Lower lobe of right lung (tissue), 2 donors: Measurements from ENCODE around the gene PRDM16. TPM values are rescaled to one million over a fixed set of nuclear protein-coding genes. Genes with fewer than 3 reads are reported as not detected.

Experiments used
- ATAC-seq, 2 donors: fragments of 200-7000 bp; cut with Tn5 transposase; one replicate each; pipeline ENCODE4 v1.9.1; 2020 to 2022; ENCODE audit warnings: mild to moderate bottlenecking in 2 of 2, moderate library complexity in 2 of 2
- DNase-seq: peaks from one replicate; pipeline ENCODE4 v3.0.0-alpha.2; 2020
- H3K27ac ChIP-seq: fragments of 200-600 bp; one replicate; pipeline ENCODE4 v1.8.0; 2022
- H3K27me3 ChIP-seq: fragments of 200-600 bp; one replicate; pipeline ENCODE4 v1.8.0; 2022; ENCODE audit warnings: low read depth
- H3K36me3 ChIP-seq: fragments of 200-600 bp; one replicate; pipeline ENCODE4 v1.8.0; 2022; ENCODE audit warnings: mild to moderate bottlenecking
- H3K4me1 ChIP-seq: fragments of 200-600 bp; one replicate; pipeline ENCODE4 v1.8.0; 2022
- H3K4me3 ChIP-seq: fragments of 200-600 bp; one replicate; pipeline ENCODE4 v1.8.0; 2022; ENCODE audit warnings: mild to moderate bottlenecking
- H3K9me3 ChIP-seq: fragments of 200-600 bp; one replicate; pipeline ENCODE4 v1.8.0; 2022
- intact Hi-C: fragments of 100-400 bp; cut with DNase I; formaldehyde crosslinking; loops from one replicate; pipeline ENCODE4 v1.11.0; 2022
- total RNA-seq: library from RNA; stranded (reverse); fragmentation: NEBNext Ultra II Directional; extraction: Animal tissue kit (Norgen Biotek cat#: 25700); gene quantifications from one replicate; pipeline ENCODE4 v1.2.1, GENCODE V29; 2021
- TF ChIP-seq, protein P1 (sequence below): fragments of 200-600 bp; IDR thresholded peaks from one replicate; pipeline ENCODE4 v1.8.0; 2022; ENCODE audit warnings: antibody characterized with exemption, mild to moderate bottlenecking
- donor health status: DM: no; HTN: yes; CAD: no; lungs with severe emphysema.

The PRDM16 gene
- total RNA-seq, 1 donor from 2014 or later = 19.2 TPM

- Histone ChIP-seq H3K27me3 (peaks cover 27% of the 10 kb centered on the region), H3K9me3 (no peaks in the 10 kb centered on the region), H3K27ac (no peak overlapping the region), H3K4me1 (no peaks in the 10 kb centered on the region), H3K4me3 (no peak overlapping the region), H3K36me3 (no peaks in the 10 kb centered on the region)
- TF ChIP-seq, protein P1, sequence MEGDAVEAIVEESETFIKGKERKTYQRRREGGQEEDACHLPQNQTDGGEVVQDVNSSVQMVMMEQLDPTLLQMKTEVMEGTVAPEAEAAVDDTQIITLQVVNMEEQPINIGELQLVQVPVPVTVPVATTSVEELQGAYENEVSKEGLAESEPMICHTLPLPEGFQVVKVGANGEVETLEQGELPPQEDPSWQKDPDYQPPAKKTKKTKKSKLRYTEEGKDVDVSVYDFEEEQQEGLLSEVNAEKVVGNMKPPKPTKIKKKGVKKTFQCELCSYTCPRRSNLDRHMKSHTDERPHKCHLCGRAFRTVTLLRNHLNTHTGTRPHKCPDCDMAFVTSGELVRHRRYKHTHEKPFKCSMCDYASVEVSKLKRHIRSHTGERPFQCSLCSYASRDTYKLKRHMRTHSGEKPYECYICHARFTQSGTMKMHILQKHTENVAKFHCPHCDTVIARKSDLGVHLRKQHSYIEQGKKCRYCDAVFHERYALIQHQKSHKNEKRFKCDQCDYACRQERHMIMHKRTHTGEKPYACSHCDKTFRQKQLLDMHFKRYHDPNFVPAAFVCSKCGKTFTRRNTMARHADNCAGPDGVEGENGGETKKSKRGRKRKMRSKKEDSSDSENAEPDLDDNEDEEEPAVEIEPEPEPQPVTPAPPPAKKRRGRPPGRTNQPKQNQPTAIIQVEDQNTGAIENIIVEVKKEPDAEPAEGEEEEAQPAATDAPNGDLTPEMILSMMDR = no peak
- intact Hi-C loops = no loop called here
- no peak for DNase-seq
- no peak for ATAC-seq
These were observed 369.7 kb downstream of the PRDM16 start for GRCh38 chr1:3438661-3439180.

DNA sequence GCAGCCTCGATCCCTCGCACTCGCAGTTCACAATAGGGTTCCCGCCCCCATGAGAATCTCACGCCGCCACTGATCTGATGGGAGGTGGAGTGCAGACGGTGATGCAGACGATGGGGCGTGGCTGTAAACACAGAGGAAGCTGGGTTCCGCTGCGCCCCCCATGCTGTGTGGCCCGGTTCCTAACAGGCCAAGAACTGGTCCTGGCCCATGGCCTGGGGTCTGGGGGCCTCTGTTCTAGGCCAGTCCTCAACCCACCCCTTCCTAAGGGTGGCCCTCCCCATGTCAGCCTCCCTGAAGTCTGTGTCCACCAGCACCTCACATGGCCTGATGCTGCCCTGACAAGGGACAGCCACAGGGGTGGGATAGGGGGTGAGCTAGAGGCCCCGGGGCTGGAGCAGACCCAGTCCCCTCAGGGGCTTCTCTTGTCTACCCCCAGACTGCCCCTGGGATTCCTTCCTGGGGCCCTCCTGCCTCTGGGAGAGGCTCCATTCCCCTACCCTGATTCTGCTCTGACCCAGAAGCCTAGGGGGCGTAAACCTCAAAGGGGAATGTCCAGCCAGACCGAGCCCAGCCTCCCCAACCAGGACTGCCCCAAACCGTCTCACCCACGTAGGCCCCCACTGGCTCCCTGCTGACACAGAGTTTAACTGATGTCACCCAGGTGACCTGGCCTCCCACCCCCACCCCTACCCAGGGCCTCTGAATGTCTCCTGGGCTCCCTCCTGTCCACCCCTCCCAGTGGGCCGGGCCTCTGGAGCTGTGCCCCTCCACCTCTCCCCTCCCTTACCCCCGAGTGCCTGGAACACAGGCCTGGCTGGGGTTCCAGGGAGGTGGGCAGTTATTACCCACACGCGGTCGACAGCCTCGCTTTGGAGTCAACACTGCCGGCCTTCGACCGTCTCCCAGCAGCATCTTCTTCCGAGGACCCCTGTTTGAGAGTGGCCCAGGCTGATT is 370.6 kb downstream of the PRDM16 start:
- Histone ChIP-seq H3K27me3 (peaks cover 27% of the 10 kb centered on the region), H3K4me1 (no peaks in the 10 kb centered on the region), H3K9me3 (no peaks in the 10 kb centered on the region), H3K36me3 (no peaks in the 10 kb centered on the region), H3K27ac (no peak overlapping the region), H3K4me3 (no peak overlapping the region)
- DNase-seq (no peak), ATAC-seq (no peak)
- intact Hi-C loops = no loop called here
- TF ChIP-seq, protein P1 = no peak

GRCh38 chr1:3440300-3440681 is 371.3 kb downstream of the PRDM16 start:
- DNase-seq = no peak
- no peak overlapping the region for H3K4me3 ChIP-seq
- no peaks in the 10 kb centered on the region for H3K9me3 ChIP-seq
- TF ChIP-seq, protein P1 = no peak
- no peak overlapping the region for H3K27ac ChIP-seq
- H3K4me1 ChIP-seq = no peaks in the 10 kb centered on the region
- H3K27me3 ChIP-seq = peaks cover 31% of the 10 kb centered on the region
- no peaks in the 10 kb centered on the region for H3K36me3 ChIP-seq
- intact Hi-C loops = no loop called here
- no peak for ATAC-seq

- peaks cover 32% of the 10 kb centered on the region for H3K27me3 ChIP-seq
- intact Hi-C loops = no loop called here
- H3K9me3 ChIP-seq = peaks cover 3% of the 10 kb centered on the region
- no peak overlapping the region for H3K4me3 ChIP-seq
- H3K27ac ChIP-seq = no peak overlapping the region
- H3K4me1 ChIP-seq = no peaks in the 10 kb centered on the region
- TF ChIP-seq, protein P1 = no peak
- ATAC-seq (no peak), DNase-seq (no peak)
- H3K36me3 ChIP-seq = no peaks in the 10 kb centered on the region
These were observed 371.9 kb downstream of the PRDM16 start for GRCh38 chr1:3440711-3441409.

GRCh38 chr1:3441410-3441847 is 372.4 kb downstream of the PRDM16 start:
- TF ChIP-seq, protein P1 = no peak
- DNase-seq (no peak), ATAC-seq (no peak)
- Histone ChIP-seq H3K4me1 (no peaks in the 10 kb centered on the region), H3K27ac (no peak overlapping the region), H3K4me3 (no peak overlapping the region), H3K9me3 (peaks cover 9% of the 10 kb centered on the region), H3K36me3 (no peaks in the 10 kb centered on the region), H3K27me3 (peaks cover 32% of the 10 kb centered on the region)
- intact Hi-C loops = no loop called here
